ENCODE results near the gene STH.

DNA sequence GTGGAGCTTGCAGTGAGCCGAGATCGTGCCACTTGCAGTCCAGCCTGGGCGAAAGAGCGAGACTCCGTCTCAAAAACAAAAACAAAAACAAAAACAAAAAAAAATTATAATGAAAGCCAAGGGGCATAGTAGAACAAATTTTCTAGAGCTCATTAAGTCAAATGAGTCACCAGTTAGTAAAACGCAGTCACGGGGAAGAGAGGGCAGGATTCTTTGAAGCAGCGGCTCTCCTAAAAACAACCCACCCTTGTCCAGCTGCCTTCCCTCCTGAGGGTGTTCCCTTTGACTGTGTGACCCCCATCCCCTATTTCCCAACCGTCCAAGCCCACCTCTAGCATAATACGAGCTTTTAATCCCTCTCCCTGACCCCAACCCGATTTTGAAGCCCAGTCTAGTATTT lies 44.1 kb upstream of the STH start:
- TF ChIP-seq, protein P1, sequence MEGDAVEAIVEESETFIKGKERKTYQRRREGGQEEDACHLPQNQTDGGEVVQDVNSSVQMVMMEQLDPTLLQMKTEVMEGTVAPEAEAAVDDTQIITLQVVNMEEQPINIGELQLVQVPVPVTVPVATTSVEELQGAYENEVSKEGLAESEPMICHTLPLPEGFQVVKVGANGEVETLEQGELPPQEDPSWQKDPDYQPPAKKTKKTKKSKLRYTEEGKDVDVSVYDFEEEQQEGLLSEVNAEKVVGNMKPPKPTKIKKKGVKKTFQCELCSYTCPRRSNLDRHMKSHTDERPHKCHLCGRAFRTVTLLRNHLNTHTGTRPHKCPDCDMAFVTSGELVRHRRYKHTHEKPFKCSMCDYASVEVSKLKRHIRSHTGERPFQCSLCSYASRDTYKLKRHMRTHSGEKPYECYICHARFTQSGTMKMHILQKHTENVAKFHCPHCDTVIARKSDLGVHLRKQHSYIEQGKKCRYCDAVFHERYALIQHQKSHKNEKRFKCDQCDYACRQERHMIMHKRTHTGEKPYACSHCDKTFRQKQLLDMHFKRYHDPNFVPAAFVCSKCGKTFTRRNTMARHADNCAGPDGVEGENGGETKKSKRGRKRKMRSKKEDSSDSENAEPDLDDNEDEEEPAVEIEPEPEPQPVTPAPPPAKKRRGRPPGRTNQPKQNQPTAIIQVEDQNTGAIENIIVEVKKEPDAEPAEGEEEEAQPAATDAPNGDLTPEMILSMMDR (conservative IDR thresholded peaks at IDR 0.05 in 1 of 2, IDR thresholded peaks at IDR 0.05 in 1 of 2; ENCODE audit: low read depth in 1 of 2, low read length in 2 of 2) = no peak
- TF ChIP-seq EZH2 (IDR thresholded peaks at IDR 0.05; ENCODE audit: low read length, missing control alignments) = no peak
